Measurements from ENCODE around the gene AIFM2. TPM values are rescaled to one million over a fixed set of nuclear protein-coding genes. Genes with fewer than 3 reads are reported as not detected.
A peak's percentile ranks its signal among the peaks of the same experiment; 100 is the strongest.

The AIFM2 gene
- total and polyA plus RNA-seq, 2 of the 13 experiments (the other 11 are each of a cell fraction or from before 2014, with no cell fraction given) = 20.3 to 29.5 TPM

DNA sequence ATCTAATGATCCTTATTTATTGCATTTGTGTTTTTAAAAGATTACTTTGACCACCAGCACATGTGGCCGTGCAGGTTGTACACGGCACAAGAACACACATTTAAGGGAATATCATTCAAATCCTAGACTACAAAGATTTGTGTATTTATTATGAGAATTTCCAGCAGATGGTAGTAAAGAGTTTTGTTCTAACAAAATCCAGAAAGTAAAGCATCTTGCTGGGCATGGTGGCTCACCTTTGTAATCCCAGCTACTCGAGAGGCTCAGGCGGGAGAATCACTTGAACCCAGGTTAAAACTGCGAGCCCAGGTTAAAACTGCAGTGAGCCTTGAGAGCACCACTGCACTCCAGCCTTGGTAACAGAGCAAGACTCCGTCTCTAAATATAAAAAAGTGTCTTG lies 48.4 kb downstream of the AIFM2 start:
- Histone ChIP-seq H3K4me3 (replicated peaks in 1 of 3; ENCODE audit: insufficient read depth in 1 of 3, low read depth in 2 of 3, low read length in 3 of 3) (no peak overlapping the region), H3K4me2 (ENCODE audit: low read depth, low read length) (no peak overlapping the region), H3K9ac (ENCODE audit: insufficient read depth, low read depth, low read length) (no peak overlapping the region), H3K36me3 (replicated peaks in 1 of 2; ENCODE audit: control insufficient read depth in 1 of 2, insufficient read depth in 2 of 2, low read length in 2 of 2) (peaks cover 0 to 1% of the 10 kb centered on the region in 2 experiments; a peak in 1 of 5 replicates), H3K4me1 (ENCODE audit: insufficient read depth, low read length) (peaks cover 62% of the 10 kb centered on the region), H3K9me3 (ENCODE audit: low read length) (no peaks in the 10 kb centered on the region), H3K79me2 (ENCODE audit: insufficient read depth, low read length) (no peaks in the 10 kb centered on the region), H3K27ac (ENCODE audit: extremely low read length, insufficient read depth, low read length) (no peak overlapping the region), H2AFZ (ENCODE audit: low read length) (no peak overlapping the region), H4K20me1 (ENCODE audit: insufficient read depth, low read length) (no peaks in the 10 kb centered on the region), H3K27me3 (ENCODE audit: control insufficient read depth in 1 of 2, insufficient read depth in 2 of 2, low read length in 2 of 2) (no peaks in the 10 kb centered on the region)
- BruUV-seq (replicated peaks) = no TSS peak
- WGBS (ENCODE audit: low lambda C conversion rate) = 73% methylated on average over 6 of the region's 6 CpGs
- POLR2A ChIA-PET = interaction anchor here (3.4 kb wide), 1 partner anchor 62 kb away, joined by 27 read pairs; the partner anchor contains the start of gene TYSND1
- DNase-seq (ENCODE audit: low spot score) = peak; percentile 32
- in situ Hi-C loops (cut with HindIII; ENCODE audit: extremely low pct_ligation_motif_present, low pct_unique_long_range_greater_than_20kb) = no loop called here
- CTCF ChIA-PET (ENCODE audit: low intra/inter-chr PET ratio, low total read pairs) = interaction anchor here (1.2 to 1.7 kb wide), 3 partner anchors 23 to 63 kb away, joined by 3 to 10 read pairs (median 6); partner anchors contain the start of gene TYSND1
- TF ChIP-seq, protein P1, sequence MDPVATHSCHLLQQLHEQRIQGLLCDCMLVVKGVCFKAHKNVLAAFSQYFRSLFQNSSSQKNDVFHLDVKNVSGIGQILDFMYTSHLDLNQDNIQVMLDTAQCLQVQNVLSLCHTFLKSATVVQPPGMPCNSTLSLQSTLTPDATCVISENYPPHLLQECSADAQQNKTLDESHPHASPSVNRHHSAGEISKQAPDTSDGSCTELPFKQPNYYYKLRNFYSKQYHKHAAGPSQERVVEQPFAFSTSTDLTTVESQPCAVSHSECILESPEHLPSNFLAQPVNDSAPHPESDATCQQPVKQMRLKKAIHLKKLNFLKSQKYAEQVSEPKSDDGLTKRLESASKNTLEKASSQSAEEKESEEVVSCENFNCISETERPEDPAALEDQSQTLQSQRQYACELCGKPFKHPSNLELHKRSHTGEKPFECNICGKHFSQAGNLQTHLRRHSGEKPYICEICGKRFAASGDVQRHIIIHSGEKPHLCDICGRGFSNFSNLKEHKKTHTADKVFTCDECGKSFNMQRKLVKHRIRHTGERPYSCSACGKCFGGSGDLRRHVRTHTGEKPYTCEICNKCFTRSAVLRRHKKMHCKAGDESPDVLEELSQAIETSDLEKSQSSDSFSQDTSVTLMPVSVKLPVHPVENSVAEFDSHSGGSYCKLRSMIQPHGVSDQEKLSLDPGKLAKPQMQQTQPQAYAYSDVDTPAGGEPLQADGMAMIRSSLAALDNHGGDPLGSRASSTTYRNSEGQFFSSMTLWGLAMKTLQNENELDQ (CRISPR knock-in tag; IDR thresholded peaks at IDR 0.05; ENCODE audit: borderline replicate concordance) = no peak
- no peak for TF ChIP-seq IKZF1 (IDR thresholded peaks at IDR 0.05)
- peak; percentile 60 for TF ChIP-seq CTCF (CRISPR knock-in tag; IDR thresholded peaks at IDR 0.05)
- TF ChIP-seq U2AF1 (optimal IDR thresholded peaks at IDR 0.05; ENCODE audit: low read depth, low read length) = no peak
- no peak for TF ChIP-seq ADNP (CRISPR knock-in tag; IDR thresholded peaks at IDR 0.05)
- TF ChIP-seq STAG1 (CRISPR knock-in tag; IDR thresholded peaks at IDR 0.05) = peak; percentile 60
- TF ChIP-seq SSRP1 (CRISPR knock-in tag; IDR thresholded peaks at IDR 0.05) = no peak
- TF ChIP-seq, protein P2, sequence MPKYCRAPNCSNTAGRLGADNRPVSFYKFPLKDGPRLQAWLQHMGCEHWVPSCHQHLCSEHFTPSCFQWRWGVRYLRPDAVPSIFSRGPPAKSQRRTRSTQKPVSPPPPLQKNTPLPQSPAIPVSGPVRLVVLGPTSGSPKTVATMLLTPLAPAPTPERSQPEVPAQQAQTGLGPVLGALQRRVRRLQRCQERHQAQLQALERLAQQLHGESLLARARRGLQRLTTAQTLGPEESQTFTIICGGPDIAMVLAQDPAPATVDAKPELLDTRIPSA (CRISPR knock-in tag; IDR thresholded peaks at IDR 0.05; ENCODE audit: borderline replicate concordance) = no peak
- no peak for TF ChIP-seq HOXA5 (CRISPR knock-in tag; IDR thresholded peaks at IDR 0.05)
- no peak for TF ChIP-seq ZNF251 (CRISPR knock-in tag; IDR thresholded peaks at IDR 0.05)
- TF ChIP-seq ZNF547 (CRISPR knock-in tag; IDR thresholded peaks at IDR 0.05) = 0 out of 2 replicates have a peak, but pooled peaks have one; percentile 38
- no peak for TF ChIP-seq ZNF296 (CRISPR knock-in tag; conservative IDR thresholded peaks at IDR 0.05)
- no peak for TF ChIP-seq ZNF329 (CRISPR knock-in tag; IDR thresholded peaks at IDR 0.05; ENCODE audit: low read depth)
- TF ChIP-seq ZNF556 (CRISPR knock-in tag; IDR thresholded peaks at IDR 0.05; ENCODE audit: borderline replicate concordance) = no peak
- peak; percentile 47; the same call in 1 of the 2 replicates for TF ChIP-seq SMC3 (IDR thresholded peaks at IDR 0.05; ENCODE audit: low read length)
- TF ChIP-seq NR2C2 (CRISPR knock-in tag; IDR thresholded peaks at IDR 0.05; ENCODE audit: borderline replicate concordance) = no peak
- no peak for TF ChIP-seq ZNF761 (CRISPR knock-in tag; conservative IDR thresholded peaks at IDR 0.05)
- no peak for TF ChIP-seq ZNF101 (CRISPR knock-in tag; IDR thresholded peaks at IDR 0.05; ENCODE audit: borderline replicate concordance, low read depth)
- intact Hi-C loops (cut with micrococcal nuclease; ENCODE audit: unreplicated experiment) = loop anchor here (1.0 kb wide), 1 partner anchor 62 kb away; the partner anchor contains the start of gene TYSND1
- no peak for ATAC-seq
- FAIRE-seq = no peak

Measured in HepG2 (cell line).